Neuron (in vitro differentiated cells): Measurements from ENCODE around the gene TSC22D4.
"Not testable (repeated sequence)": the region's sequence is repeated elsewhere in the genome, so short reads cannot be mapped to it uniquely, and the experiment has no call there.

Experiments
- H2AFZ ChIP-seq: one replicate; pipeline ENCODE4 v1.6.1; 2013; ENCODE audit warnings: low read depth, mild to moderate bottlenecking, inconsistent platforms, low read length, moderate library complexity
- H3K27me3 ChIP-seq: one replicate; pipeline ENCODE4 v1.6.1; 2013; ENCODE audit warnings: low read length; ENCODE audit not compliant: insufficient read depth
- H3K36me3 ChIP-seq: one replicate; pipeline ENCODE4 v1.6.1; 2013; ENCODE audit warnings: low read length; ENCODE audit not compliant: insufficient read depth
- H3K4me1 ChIP-seq: one replicate; pipeline ENCODE4 v1.6.1; 2013; ENCODE audit warnings: low read length; ENCODE audit not compliant: insufficient read depth
- H3K4me3 ChIP-seq: 2 replicates; pipeline ENCODE4 v1.5.1; 2013; ENCODE audit warnings: mild to moderate bottlenecking, low read length, moderate library complexity
- H3K9me3 ChIP-seq: one replicate; pipeline ENCODE4 v1.6.1; 2013; ENCODE audit warnings: low read length

The TSC22D4 gene

GRCh38 chr7:100439244-100439643 is 39.8 kb downstream of the TSC22D4 start:
- not testable (repeated sequence) for H3K36me3 ChIP-seq

GRCh38 chr7:100438731-100439130 is 40.3 kb downstream of the TSC22D4 start:
- peaks cover 15% of the 10 kb centered on the region for H3K36me3 ChIP-seq
- not testable (repeated sequence) for H3K9me3 ChIP-seq, H3K27me3 ChIP-seq, H2AFZ ChIP-seq, H3K4me3 ChIP-seq
- peaks cover 14% of the 10 kb centered on the region for H3K4me1 ChIP-seq

More at GRCh38 chr7:100439244-100439643, 39.8 kb downstream of the TSC22D4 start:
- H3K4me3 ChIP-seq, H2AFZ ChIP-seq, H3K27me3 ChIP-seq, H3K9me3 ChIP-seq: not testable (repeated sequence)
- peaks cover 16% of the 10 kb centered on the region for H3K4me1 ChIP-seq

- H3K27me3 ChIP-seq = no peaks in the 10 kb centered on the region
- H3K9me3 ChIP-seq = no peaks in the 10 kb centered on the region
- no peak overlapping the region for H2AFZ ChIP-seq
- no peak overlapping the region for H3K4me3 ChIP-seq
- H3K36me3 ChIP-seq = peaks cover 21% of the 10 kb centered on the region
- H3K4me1 ChIP-seq = peaks cover 14% of the 10 kb centered on the region
Measured at GRCh38 chr7:100438172-100438571, 40.8 kb downstream of the TSC22D4 start.

GRCh38 chr7:100437150-100438100 is 41.6 kb downstream of the TSC22D4 start:
- Histone ChIP-seq H3K4me1 (peaks cover 14% of the 10 kb centered on the region), H3K27me3 (no peaks in the 10 kb centered on the region), H3K36me3 (peaks cover 28% of the 10 kb centered on the region), H3K9me3 (no peaks in the 10 kb centered on the region), H2AFZ (no peak overlapping the region), H3K4me3 (no peak overlapping the region)

- Histone ChIP-seq H2AFZ (no peak overlapping the region), H3K9me3 (no peaks in the 10 kb centered on the region), H3K4me1 (peaks cover 27% of the 10 kb centered on the region), H3K27me3 (no peaks in the 10 kb centered on the region), H3K4me3 (peak overlapping the region; percentile 59), H3K36me3 (peaks cover 39% of the 10 kb centered on the region)
Measured at GRCh38 chr7:100435401-100436304, 43.4 kb downstream of the TSC22D4 start.

- H3K36me3 ChIP-seq = peaks cover 39% of the 10 kb centered on the region
- no peaks in the 10 kb centered on the region for H3K9me3 ChIP-seq
- no peaks in the 10 kb centered on the region for H3K27me3 ChIP-seq
- peaks cover 31% of the 10 kb centered on the region for H3K4me1 ChIP-seq
- no peak overlapping the region for H2AFZ ChIP-seq
- H3K4me3 ChIP-seq = no peak overlapping the region
Measured at GRCh38 chr7:100434297-100435144, 44.5 kb downstream of the TSC22D4 start.

- H3K36me3 ChIP-seq = peaks cover 39% of the 10 kb centered on the region
- H3K9me3 ChIP-seq = no peaks in the 10 kb centered on the region
- no peak overlapping the region for H3K4me3 ChIP-seq
- peaks cover 31% of the 10 kb centered on the region for H3K4me1 ChIP-seq
- H2AFZ ChIP-seq = no peak overlapping the region
- H3K27me3 ChIP-seq = no peaks in the 10 kb centered on the region
Measured at GRCh38 chr7:100433592-100434296, 45.3 kb downstream of the TSC22D4 start.

GRCh38 chr7:100433276-100433591 is 45.8 kb downstream of the TSC22D4 start:
- no peak overlapping the region for H3K4me3 ChIP-seq
- H3K27me3 ChIP-seq = no peaks in the 10 kb centered on the region
- peaks cover 31% of the 10 kb centered on the region for H3K4me1 ChIP-seq
- no peak overlapping the region for H2AFZ ChIP-seq
- no peaks in the 10 kb centered on the region for H3K9me3 ChIP-seq
- peaks cover 39% of the 10 kb centered on the region for H3K36me3 ChIP-seq

- peaks cover 31% of the 10 kb centered on the region for H3K4me1 ChIP-seq
- H3K4me3 ChIP-seq = no peak overlapping the region
- no peaks in the 10 kb centered on the region for H3K9me3 ChIP-seq
- H3K27me3 ChIP-seq = no peaks in the 10 kb centered on the region
- H3K36me3 ChIP-seq = peaks cover 39% of the 10 kb centered on the region
- H2AFZ ChIP-seq = no peak overlapping the region
Measured at GRCh38 chr7:100432621-100433275, 46.3 kb downstream of the TSC22D4 start.

GRCh38 chr7:100432053-100432452 is 47.0 kb downstream of the TSC22D4 start:
- peaks cover 31% of the 10 kb centered on the region for H3K4me1 ChIP-seq
- H3K27me3 ChIP-seq = no peaks in the 10 kb centered on the region
- no peaks in the 10 kb centered on the region for H3K9me3 ChIP-seq
- no peak overlapping the region for H2AFZ ChIP-seq
- no peak overlapping the region for H3K4me3 ChIP-seq
- peaks cover 39% of the 10 kb centered on the region for H3K36me3 ChIP-seq

- H3K36me3 ChIP-seq = peaks cover 39% of the 10 kb centered on the region
- peak overlapping the region; percentile 71 for H3K4me3 ChIP-seq
Measured at GRCh38 chr7:100431286-100431735, 47.7 kb downstream of the TSC22D4 start.

More at GRCh38 chr7:100431286-100431735, 47.7 kb downstream of the TSC22D4 start:
- Histone ChIP-seq H3K9me3 (no peaks in the 10 kb centered on the region), H3K27me3 (no peaks in the 10 kb centered on the region), H3K4me1 (peaks cover 29% of the 10 kb centered on the region), H2AFZ (no peak overlapping the region)
